Measurements from ENCODE around the gene GPNMB.
"Not testable (repeated sequence)": the region's sequence is repeated elsewhere in the genome, so short reads cannot be mapped to it uniquely, and the experiment has no call there.

GPNMB gene

DNA sequence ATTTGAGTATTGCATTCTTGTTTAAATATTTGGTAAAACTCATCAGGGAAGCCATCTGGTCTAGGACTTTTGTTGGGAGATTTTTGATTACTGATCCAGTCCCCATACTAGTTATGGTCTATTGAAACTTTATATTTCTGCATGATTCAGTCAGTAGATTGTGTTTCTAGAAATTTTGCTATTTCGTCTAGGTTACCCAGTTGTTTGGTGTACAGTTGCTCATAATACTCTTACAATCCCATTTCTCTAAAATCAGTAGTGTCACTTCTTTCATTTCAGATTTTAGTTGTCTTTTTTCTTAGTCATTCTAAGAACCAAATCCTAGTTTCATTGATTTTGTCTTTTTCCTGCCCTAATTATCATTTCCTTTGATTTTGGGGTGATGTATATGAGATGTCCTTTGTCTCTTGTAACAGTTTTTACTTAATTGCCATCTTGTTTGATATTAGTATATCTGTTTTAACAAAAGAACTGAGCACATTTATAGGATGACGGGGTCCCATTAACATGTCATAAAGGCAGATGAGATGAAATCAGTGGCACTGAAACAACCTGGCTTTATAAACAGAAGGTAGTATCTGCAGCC lies 60.5 kb downstream of the GPNMB start:
- no peak for DNase-seq
- peak; percentile 51 for ATAC-seq

DNA sequence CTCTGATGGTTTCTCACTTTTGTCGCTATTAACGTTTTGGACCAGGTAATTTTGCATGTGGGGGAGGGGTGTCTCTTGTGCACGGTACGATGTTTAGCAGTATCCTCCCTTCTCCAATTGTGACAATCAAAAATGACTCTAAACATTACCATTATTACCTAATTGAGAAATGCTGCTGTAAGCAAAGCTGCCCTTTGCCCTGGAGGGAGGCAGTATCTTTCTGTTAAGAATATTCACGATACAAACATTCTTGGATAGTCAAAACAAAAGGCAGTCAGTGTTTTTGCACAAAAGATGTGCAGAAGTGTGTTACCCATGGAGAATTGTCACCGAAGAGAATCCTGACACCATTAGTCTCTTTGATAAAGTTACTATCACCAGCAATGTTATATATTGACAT lies 62.2 kb downstream of the GPNMB start:
- DNase-seq = no peak
- no peak for ATAC-seq

DNA sequence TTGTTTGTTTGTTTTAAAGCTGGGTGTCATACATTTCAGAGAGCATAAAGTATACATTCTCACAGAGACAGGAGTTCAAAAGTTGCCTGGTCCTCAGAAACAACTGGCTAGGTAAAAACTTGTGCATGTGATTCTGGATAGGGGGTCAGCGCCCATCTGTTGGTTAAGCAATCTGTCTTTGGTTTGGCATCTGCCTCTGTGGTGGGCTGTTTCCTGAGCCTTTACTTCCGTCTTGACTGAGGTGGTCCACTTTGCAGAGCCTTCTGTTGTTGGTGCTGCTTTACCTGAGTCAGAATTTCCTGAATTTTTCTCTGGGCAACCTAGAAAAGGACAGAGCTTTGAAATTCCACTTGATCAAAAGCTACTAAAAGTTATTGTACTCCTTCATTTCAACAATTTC lies 65.6 kb downstream of the GPNMB start:
- DNase-seq, ATAC-seq: not testable (repeated sequence)

DNA sequence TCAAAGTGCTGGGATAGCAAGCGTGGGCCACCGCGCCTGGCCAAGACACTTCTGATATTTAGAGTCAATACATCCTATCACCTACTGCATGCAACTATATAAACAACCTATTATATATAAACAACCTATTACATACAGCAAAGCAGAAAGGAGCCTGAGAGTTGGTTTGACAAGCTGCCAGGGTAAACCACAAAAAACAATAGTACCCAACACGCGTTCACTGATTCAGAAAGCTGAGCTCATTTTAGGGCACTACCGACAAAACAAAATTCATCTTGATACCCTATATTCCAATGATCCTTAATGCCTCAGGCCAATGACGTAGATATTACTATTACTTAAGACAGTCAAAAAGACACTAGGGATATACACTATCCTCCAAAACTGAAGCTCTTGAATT lies 68.8 kb downstream of the GPNMB start:
- DNase-seq = no peak
- ATAC-seq = no peak

All from stimulated activated naive CD8-positive, alpha-beta T cell treated with anti-CD3 and anti-CD28 coated beads, Interleukin-15, Interleukin-2, amounts not matched to agents 100 U/mL and 50 U/mL, for 24 hours (primary cell).